ENCODE results near the gene BSG.
"Not testable (repeated sequence)": the region's sequence is repeated elsewhere in the genome, so short reads cannot be mapped to it uniquely, and the experiment has no call there.

Gene BSG

DNA sequence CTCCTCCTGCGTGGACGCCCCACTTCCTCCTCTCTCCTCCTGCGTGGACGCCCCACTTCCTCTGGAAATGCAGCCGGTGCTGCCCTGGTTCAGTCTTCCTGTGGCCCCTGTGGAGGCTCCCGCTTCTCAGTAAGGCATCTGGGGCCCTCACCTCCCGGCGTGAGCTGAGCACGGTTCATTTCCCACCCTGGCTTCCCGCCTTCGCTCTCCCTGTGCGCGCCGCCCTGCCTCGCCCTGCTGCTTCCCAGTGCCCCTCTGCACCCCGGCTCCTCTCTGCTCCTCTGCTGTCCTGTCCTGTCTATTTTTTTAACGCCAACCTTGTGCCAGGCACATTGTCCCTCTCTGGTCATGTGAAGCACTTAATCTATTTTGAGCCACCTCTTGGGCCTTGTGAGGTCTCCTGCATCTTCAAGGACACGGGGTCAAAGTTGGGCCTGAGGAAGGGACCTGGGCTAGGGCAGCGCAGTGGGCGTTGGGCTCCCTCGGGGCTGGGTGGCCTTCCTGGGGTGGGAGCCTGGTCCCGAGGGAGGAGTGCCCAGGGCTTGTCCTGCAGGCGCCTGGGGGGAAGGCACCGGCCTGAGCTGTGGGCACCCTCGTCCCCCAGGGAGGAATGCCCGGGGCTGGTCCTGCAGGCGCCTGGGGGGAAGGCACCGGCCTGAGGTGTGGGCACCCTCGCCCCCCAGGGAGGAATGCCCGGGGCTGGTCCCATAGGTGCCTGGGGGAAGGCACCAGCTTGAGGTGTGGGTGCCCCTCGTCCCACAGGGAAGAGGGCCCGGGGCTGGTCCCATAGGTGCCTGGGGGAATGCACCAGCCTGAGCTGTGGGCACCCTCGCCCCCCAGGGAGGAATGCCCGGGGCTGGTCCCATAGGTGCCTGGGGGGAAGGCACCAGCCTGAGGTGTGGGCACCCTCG, 30.2 kb downstream of the BSG start:
- in situ Hi-C loops (cut with MboI; ENCODE audit: low sequenced_read_pairs) = no loop called here

DNA sequence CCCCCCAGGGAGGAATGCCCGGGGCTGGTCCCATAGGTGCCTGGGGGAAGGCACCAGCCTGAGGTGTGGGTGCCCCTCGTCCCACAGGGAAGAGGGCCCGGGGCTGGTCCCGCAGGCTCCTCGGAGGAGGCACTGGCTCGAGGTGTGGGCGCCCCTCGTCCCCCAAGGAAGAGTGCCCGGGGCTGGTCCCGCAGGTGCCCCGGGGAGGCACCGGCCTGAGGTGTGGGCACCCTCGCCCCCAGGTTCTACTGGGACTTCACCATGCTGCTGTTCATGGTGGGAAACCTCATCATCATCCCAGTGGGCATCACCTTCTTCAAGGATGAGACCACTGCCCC, 30.9 kb downstream of the BSG start:
- in situ Hi-C loops (cut with MboI; ENCODE audit: low sequenced_read_pairs) = not testable (repeated sequence)

GRCh38 chr19:603779-604178, 31.4 kb downstream of the BSG start:
- in situ Hi-C loops (cut with MboI; ENCODE audit: low sequenced_read_pairs) = not testable (repeated sequence)

DNA sequence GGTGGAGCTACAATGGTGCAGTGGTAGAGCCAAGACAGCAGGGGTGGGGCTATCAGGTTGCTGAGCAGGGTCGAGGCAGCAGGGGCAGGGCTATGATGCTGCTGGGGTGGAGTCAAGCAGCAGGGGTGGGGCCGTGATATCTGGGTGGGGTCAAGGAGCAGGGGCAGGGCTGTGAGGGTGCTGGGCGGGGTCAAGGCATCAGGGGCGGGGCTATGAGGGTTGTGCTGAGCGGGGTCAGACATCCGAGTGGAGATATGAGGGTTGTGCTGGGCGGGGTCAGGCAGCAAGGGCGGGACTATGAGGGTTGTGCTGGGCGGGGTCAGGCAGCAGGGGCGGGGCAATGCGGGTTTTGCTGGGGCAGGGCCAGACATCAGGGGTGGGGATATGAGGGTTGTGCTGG, 32.0 kb downstream of the BSG start:
- in situ Hi-C loops (cut with MboI; ENCODE audit: low sequenced_read_pairs) = no loop called here

DNA sequence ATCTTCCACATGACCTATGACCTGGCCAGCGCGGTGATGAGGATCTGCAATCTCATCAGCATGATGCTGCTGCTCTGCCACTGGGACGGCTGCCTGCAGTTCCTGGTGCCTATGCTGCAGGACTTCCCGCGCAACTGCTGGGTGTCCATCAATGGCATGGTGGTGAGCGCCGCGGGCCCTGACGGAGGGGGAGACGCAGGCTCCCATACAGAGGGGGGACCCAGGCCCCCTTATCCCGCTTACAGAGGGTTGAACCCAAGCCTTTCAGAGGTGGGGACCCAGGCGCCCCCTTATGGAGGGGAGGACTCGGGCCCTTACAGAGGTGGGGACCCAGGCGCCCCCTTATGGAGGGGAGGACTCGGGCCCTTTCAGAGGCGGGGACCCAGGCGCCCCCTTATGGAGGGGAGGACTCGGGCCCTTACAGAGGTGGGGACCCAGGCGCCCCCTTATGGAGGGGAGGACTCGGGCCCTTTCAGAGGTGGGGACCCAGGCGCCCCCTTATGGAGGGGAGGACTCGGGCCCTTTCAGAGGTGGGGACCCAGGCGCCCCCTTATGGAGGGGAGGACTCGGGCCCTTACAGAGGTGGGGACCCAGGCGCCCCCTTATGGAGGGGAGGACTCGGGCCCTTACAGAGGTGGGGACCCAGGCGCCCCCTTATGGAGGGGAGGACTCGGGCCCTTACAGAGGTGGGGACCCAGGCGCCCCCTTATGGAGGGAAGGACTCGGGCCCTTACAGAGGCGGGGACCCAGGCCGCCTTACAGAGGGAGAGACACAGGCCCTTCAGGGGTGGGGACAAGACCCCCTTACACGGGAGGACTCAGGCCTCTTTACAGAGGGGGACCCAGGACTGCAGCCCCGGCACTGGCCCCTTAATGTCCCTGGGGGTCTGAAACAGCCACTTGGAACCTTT, 32.9 kb downstream of the BSG start:
- in situ Hi-C loops (cut with MboI; ENCODE audit: low sequenced_read_pairs) = not testable (repeated sequence)

DNA sequence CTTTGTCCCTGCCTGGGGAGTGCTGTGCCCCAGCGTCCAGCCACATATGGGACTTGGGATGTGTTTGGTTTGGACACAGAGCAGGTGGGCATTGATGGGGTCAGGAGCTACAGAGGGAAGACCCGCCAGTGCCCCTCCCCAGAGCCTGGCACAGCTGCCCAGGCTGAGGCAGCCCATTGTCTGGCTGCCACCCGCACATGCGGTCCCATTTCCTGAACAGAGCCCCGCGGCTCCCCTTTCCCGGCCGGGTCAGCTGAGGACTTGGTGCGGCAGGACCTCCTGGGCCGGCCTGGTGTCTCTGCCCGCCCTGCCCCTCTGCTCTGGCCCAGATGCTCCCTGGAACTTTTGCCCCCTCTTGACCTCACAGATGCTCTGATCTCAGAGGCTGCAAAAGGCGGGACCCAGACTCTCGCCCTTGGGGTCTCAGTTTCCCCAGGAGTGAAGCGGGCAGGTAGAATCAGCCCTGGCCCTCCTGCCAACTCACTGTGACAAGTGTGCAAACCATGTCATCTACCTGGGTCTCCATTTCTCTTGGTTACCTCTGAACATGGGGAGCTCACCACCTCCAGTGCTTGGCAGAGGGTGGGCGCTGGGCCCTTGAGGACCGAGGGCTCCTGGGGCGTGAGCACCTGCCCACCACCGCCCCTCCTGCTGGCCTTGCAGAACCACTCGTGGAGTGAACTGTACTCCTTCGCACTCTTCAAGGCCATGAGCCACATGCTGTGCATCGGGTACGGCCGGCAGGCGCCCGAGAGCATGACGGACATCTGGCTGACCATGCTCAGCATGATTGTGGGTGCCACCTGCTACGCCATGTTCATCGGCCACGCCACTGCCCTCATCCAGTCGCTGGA, 35.1 kb downstream of the BSG start:
- in situ Hi-C loops (cut with MboI; ENCODE audit: low sequenced_read_pairs) = no loop called here

- in situ Hi-C loops (cut with MboI; ENCODE audit: low sequenced_read_pairs) = no loop called here
Observed at GRCh38 chr19:608155-609003, 36.0 kb downstream of the BSG start.

- in situ Hi-C loops (cut with MboI; ENCODE audit: low sequenced_read_pairs) = no loop called here
Observed at GRCh38 chr19:609004-609346, 36.6 kb downstream of the BSG start.

GRCh38 chr19:610071-610800, 37.8 kb downstream of the BSG start:
- in situ Hi-C loops (cut with MboI; ENCODE audit: low sequenced_read_pairs) = no loop called here

- in situ Hi-C loops (cut with MboI; ENCODE audit: low sequenced_read_pairs) = no loop called here
Observed at GRCh38 chr19:610801-611480, 38.5 kb downstream of the BSG start.

GRCh38 chr19:611481-611868, 39.1 kb downstream of the BSG start:
- in situ Hi-C loops (cut with MboI; ENCODE audit: low sequenced_read_pairs) = no loop called here

DNA sequence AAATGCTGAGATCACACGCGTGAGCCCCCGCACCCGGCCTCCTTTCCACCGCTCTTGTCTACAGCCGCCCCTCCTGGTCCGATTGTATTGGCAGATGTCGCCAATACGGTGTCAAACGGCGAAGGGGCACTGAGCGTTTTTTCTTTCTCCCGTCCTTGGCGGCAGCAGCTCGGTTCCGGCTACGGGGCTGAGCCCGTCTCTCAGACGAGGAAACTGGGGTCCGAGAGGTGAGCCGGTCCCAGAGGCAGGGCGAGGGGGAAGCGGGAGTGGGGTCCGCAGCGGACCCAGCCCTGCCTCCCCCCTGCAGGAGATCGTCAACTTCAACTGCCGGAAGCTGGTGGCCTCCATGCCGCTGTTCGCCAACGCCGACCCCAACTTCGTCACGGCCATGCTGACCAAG, 40.5 kb downstream of the BSG start:
- in situ Hi-C loops (cut with MboI; ENCODE audit: low sequenced_read_pairs) = no loop called here

DNA sequence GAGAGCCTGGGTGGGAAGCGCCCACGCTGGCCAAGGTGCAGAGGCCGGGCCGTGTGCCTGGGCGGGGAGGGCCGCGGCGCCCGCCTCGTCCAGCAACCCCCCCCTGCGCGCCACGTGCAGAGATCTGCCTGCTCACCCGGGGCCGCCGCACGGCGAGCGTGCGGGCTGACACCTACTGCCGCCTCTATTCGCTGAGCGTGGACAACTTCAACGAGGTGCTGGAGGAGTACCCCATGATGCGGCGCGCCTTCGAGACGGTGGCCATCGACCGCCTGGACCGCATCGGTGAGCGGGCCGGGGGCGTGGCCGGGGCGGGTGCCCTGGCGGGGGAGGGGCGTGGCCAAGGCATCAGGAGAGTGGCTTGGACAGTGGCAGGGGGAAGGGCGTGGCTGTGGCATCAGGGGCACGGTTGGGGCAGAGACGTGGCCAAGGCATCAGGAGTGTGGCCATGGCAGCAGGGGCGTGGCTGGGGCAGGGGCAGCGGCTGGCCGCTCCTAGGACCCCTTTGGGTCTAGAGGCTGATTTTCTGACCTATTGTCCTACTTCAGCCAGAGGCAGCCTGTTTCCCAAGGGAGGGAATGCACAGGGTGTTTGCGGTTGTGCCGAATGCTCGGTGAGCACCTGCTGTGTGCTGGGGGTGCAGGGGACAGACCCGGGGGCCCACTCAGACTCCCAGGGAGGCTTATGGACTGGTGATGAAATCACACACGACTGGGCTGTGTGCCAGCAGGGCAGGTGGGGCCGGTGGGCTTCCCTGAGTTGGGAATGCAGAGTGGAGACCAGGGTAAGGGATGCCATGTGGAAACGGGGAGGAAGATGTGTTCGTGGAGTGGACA, 41.6 kb downstream of the BSG start:
- in situ Hi-C loops (cut with MboI; ENCODE audit: low sequenced_read_pairs) = no loop called here

- in situ Hi-C loops (cut with MboI; ENCODE audit: low sequenced_read_pairs) = no loop called here
Observed at GRCh38 chr19:615619-616018, 43.2 kb downstream of the BSG start.

- in situ Hi-C loops (cut with MboI; ENCODE audit: low sequenced_read_pairs) = no loop called here
Observed at GRCh38 chr19:616062-616700, 43.8 kb downstream of the BSG start.

DNA sequence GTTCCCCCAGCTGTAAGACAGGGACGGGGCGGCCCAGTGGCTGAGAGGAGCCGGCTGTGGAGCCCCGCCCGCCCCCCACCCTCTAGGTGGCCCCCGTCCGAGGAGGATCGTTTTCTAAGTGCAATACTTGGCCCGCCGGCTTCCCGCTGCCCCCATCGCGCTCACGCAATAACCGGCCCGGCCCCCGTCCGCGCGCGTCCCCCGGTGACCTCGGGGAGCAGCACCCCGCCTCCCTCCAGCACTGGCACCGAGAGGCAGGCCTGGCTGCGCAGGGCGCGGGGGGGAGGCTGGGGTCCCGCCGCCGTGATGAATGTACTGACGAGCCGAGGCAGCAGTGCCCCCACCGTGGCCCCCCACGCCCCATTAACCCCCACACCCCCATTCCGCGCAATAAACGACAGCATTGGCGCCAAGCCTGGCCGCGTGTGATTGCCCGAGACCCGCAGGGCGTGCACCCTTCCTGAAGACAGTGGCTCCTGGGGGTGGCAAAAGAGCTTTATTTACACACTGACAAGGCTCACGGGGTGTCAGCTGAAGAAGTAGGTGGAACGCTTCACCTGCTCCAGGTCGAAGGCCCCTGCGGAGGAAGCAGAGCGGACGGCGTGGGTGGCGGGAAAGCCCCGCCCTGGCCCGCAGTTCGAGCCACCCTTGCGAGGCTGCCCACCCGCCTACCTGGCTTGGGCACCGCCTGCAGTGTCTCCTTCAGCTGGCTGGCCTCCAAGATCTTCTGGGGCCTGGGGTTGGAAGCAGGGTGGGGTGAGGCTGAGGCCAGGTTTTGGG, 44.5 kb downstream of the BSG start:
- in situ Hi-C loops (cut with MboI; ENCODE audit: low sequenced_read_pairs) = no loop called here
